ENCODE data around the gene PLXNB2.
"Not testable (repeated sequence)": the region's sequence is repeated elsewhere in the genome, so short reads cannot be mapped to it uniquely, and the experiment has no call there.

PLXNB2 gene

DNA sequence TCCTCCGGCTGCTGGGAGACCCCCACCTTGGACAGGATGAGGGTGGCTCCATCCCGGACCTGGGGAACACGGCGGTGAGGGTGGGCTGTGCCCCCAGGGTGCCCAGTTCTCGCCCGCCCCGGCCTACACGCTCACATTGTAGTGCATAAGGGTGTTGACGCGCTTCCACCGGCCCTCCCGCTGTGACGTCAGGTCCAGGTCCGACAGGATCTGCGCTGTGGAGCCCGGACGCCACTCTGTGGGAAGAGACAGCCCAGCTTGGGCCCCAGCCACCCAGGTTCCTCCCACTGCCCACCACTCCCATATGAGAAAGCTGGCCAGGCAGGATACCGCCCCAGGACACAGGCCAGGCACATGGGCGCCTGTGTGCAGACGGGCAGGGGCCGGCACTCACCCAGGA lies 29.0 kb downstream of the PLXNB2 start:
- no peak for DNase-seq

- no peak for DNase-seq
Measured at GRCh38 chr22:50277761-50278160, 29.7 kb downstream of the PLXNB2 start.

GRCh38 chr22:50276143-50276542 lies 31.3 kb downstream of the PLXNB2 start:
- peak; percentile 43 for DNase-seq

GRCh38 chr22:50275181-50276055 lies 32.0 kb downstream of the PLXNB2 start:
- no peak for DNase-seq

- no peak for DNase-seq
Measured at GRCh38 chr22:50274771-50275170, 32.7 kb downstream of the PLXNB2 start.

DNA sequence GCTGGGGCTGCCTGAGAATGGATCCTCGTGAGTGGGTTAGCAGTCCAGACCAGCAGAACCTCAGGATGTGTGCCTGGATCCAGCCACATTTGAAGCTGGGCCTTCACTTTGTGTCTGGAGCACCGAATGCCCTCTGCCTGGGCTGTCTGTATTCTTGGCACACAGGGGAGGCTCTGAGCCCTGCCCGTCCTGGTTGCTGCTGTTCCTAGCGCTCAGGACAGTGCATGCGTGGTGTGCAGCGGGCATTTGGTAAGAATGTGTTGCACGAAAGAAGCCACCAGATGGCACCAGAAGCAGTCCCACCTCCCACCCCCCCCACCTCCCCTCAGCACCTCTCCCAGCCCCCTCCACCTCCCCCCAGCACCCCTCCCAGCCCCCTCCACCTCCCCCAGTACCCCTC lies 33.1 kb downstream of the PLXNB2 start:
- DNase-seq, result peak; percentile 54

DNA sequence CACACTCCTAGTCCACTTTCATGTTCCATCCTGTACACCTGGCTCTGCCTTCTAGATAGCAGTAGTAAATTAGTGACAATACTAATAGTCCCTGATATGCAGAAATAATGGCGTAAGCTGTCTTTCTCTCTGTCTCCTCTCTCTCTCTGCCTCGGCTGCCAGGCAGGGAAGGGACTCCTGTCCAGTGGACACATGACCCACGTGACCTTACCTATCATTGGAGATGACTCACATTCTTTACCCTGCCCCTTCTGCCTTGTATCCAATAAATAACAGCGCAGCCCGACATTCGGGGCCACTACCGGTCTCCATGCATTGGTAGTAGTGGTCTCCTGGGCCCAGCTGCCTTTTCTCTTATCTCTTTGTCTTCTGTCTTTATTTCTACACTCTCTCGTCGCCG lies 33.7 kb downstream of the PLXNB2 start:
- DNase-seq, result not testable (repeated sequence)

GRCh38 chr22:50273352-50273751 lies 34.1 kb downstream of the PLXNB2 start:
- DNase-seq, result not testable (repeated sequence)

- no peak for DNase-seq
Measured at GRCh38 chr22:50272044-50272802, 35.2 kb downstream of the PLXNB2 start.

DNA sequence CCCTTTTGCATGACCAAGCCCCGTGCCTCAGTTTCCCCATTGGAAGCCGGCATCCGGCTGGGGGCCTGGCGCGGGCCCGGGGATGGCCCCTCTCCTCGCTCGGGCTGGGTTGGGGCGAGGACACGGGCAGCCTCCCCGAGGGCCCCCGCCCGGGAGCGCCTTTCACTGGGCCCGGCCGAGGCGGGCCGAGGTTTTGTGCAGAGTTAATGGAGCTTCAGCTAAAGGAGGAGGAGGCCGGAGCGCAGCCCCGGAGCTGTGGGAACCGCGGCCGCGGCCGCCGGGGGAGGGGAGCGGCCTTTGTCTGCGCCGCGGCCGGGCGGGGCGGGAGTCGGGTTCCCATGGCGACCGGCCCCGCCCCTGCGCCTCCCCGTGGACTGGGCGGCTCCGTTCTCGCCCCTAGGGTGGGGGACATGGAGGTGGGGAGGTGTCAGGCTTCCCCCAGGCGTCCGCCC lies 35.9 kb downstream of the PLXNB2 start:
- peak; percentile 64 for DNase-seq

DNA sequence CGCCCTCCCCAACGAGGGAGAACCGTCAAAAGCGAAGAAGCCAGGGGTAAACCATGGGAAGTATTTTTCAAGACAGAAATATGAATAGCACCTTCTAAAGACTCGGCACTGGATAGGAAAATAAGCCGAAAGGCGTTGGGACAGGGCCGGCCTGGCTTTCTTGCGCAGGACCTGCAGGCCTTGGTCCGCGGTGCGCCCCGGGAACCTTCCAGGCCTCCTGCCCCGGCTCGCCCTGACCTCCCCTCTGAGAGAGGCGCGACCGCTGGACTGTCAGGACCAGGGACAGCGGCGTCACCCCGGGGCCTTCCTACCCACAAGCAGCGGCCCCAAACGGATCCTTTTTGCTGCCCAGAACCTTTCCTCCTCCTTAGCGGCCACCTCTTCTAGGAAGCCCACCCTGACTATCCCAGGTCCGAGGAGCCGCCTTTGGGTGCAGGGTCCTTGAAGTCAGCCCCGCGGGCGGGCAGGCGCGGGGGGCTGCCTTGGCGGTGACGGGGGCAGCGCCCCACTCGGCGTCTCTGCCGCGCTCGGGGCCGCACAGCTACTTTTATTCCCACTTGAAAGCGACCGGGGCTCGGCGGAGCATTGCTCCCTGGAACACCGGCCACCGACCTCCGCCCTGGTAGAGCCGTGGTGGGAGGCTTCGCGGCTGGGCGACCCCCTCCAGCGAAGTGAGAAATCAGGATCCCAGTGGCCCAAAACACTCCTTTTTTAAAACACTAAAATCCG lies 36.6 kb downstream of the PLXNB2 start:
- DNase-seq, result peak; percentile 65

- peak; percentile 41 for DNase-seq
Measured at GRCh38 chr22:50269970-50270665, 37.3 kb downstream of the PLXNB2 start, which contains the start of gene MAPK11. MAPK11 (minus strand) TSS chr22:50270380; CDS start chr22:50270292, 88 bp downstream.

- DNase-seq, result no peak
Measured at GRCh38 chr22:50269573-50269969, 37.9 kb downstream of the PLXNB2 start.

DNA sequence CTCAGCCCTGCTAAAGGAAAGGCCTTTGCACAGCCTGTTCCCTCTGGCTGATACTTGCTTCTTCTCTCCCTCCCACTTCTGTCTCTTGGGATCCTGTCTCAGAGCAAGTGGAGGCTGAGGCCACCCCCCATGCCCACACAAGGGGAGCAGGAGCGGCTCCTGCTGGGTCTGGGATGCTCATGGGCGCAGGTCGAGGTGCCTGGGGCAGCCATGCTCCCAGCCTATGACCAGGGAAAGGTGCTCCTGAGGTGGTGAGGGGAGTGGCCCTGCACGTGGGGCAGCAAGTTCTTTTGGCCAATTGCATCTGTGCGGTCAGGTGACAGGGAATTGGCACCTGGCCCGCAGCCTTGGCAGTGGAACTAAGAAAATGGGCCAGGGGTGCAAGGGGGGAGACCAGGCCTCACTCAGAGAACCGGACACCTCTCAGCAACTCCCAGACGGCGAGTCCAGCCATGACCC lies 38.8 kb downstream of the PLXNB2 start:
- DNase-seq, result no peak

DNA sequence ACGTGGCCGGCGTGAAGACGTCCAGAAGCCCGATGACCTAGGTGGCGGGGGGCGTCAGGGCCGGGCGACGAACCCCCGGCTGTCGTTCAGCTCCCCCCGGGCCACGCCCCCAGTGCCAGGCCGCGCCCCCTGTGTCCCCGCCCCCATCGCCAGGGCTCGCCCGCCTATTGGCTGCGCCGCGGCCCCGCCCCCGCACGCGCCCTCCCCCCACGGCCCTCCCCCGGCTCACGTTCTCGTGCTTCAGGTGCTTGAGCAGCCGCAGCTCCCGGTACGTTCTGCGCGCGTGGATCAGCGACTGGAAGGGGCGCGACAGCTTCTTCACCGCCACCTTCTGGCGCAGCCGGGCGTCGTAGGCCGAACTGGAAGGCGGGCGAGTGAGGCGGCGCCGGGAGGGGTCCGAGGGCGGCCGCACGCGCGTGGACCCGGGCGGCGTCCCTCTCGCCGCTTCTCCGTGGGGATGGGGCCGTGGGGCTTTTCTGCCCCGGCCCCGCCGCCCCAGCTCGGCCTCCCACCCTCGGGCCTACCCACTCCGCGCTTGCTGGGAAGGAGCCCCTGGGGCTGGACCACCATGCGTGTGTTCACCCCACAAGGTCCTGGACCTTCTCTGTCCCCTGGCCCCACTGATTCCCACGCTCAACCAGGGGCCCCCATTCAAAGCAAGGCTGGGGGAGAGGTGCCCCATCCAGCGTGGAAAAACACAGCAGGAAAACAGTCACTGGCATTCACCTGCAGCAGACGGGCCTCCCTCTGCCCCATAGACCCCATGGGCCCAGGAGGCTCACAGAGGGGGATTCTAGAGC lies 39.7 kb downstream of the PLXNB2 start:
- peak; percentile 46 for DNase-seq

- no peak for DNase-seq
Measured at GRCh38 chr22:50266994-50267393, 40.5 kb downstream of the PLXNB2 start.

- DNase-seq, result no peak
Measured at GRCh38 chr22:50264946-50265669, 42.3 kb downstream of the PLXNB2 start.

- DNase-seq, result no peak
Measured at GRCh38 chr22:50264104-50264745, 43.2 kb downstream of the PLXNB2 start.

GRCh38 chr22:50262973-50263617 lies 44.4 kb downstream of the PLXNB2 start:
- DNase-seq, result no peak
